GM18907 (cell line): ENCODE measurements around the gene OR4K5.
"Not testable (repeated sequence)": the region's sequence is repeated elsewhere in the genome, so short reads cannot be mapped to it uniquely, and the experiment has no call there.

Source experiments
- ATAC-seq: cut with Tn5 transposase; IDR thresholded peaks from one replicate; pipeline ENCODE4 v1.9.1; 2021; ENCODE audit warnings: mild to moderate bottlenecking, moderate library complexity; ENCODE audit not compliant: unreplicated experiment

Gene OR4K5

GRCh38 chr14:19920021-19920657, at the start of gene OR4K5:
Gene OR4K5, plus strand, starts transcription at chr14:19920607. Its CDS starts 0 bp downstream, at chr14:19920607.
- ATAC-seq: no peak

- ATAC-seq: no peak
Measured at GRCh38 chr14:19873178-19873577, 47.2 kb upstream of the OR4K5 start.

- no peak for ATAC-seq
Measured at GRCh38 chr14:19874842-19875241, 45.6 kb upstream of the OR4K5 start, which contains the start of gene OR4K2. Gene OR4K2, plus strand, starts transcription at chr14:19875142. Its CDS starts 1,126 bp downstream, at chr14:19876268.

- ATAC-seq: no peak
Measured at GRCh38 chr14:19878029-19878642, 42.3 kb upstream of the OR4K5 start.

GRCh38 chr14:19895282-19895681, 25.1 kb upstream of the OR4K5 start:
- no peak for ATAC-seq

- ATAC-seq: no peak
Measured at GRCh38 chr14:19900999-19901398, 19.4 kb upstream of the OR4K5 start.

GRCh38 chr14:19902409-19902808, 18.0 kb upstream of the OR4K5 start:
- ATAC-seq: no peak

- ATAC-seq: no peak
Measured at GRCh38 chr14:19906665-19907064, 13.7 kb upstream of the OR4K5 start.

- ATAC-seq: no peak
Measured at GRCh38 chr14:19911114-19911513, 9.3 kb upstream of the OR4K5 start.

- no peak for ATAC-seq
Measured at GRCh38 chr14:19917243-19917642, 3.2 kb upstream of the OR4K5 start.

GRCh38 chr14:19917955-19918518, 2.4 kb upstream of the OR4K5 start:
- ATAC-seq: no peak

GRCh38 chr14:19918553-19919264, 1.7 kb upstream of the OR4K5 start:
- ATAC-seq: no peak

- ATAC-seq: no peak
Measured at GRCh38 chr14:19930617-19931016, 10.2 kb downstream of the OR4K5 start, which contains the start of gene OR4K1. Gene OR4K1, plus strand, starts transcription at chr14:19930917. Its CDS starts 4,750 bp downstream, at chr14:19935667.

- ATAC-seq: no peak
Measured at GRCh38 chr14:19941668-19942067, 21.3 kb downstream of the OR4K5 start.

- ATAC-seq: no peak
Measured at GRCh38 chr14:19947413-19948090, 27.1 kb downstream of the OR4K5 start.

- no peak for ATAC-seq
Measured at GRCh38 chr14:19949218-19949617, 28.8 kb downstream of the OR4K5 start.

- not testable (repeated sequence) for ATAC-seq
Measured at GRCh38 chr14:19969735-19970134, 49.3 kb downstream of the OR4K5 start.
